ENCODE measurements around the gene TUG1.

TUG1 gene

GRCh38 chr22:30948930-30949342 lies 20.1 kb upstream of the TUG1 start:
- no peak for DNase-seq

DNA sequence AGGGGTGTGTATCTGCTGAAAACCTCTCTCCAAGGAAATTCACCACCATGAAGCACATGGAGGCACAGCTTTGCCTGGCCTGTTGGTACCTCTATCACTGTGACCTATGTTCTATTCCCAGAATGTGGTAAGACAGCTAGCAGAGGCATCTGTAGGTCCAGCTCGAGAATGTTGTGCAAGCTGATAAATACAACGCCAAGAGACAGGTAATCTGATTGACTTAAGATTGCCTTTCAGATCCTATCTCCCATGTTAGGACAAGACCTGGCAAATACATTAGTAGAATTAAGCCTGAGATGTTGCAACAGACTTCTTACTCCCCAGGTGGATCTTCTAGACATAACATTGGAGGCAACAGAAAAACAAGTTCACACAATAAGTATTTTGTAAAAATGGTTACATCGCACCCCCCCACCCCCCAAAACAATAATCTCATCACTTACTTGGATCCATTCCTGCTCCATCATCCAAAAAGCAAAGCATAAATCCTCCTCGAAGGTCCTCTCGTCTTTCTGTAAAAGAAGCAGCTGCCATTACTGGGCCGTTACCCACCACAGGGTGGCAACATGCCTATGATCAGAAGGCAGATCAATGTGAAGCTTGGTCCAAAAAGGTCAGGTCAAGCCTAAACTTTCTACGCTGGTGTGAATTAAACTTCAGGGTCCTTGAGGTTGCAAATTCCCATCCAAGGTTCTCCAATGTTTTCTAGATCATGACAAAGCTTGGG lies 19.0 kb upstream of the TUG1 start:
- no peak for DNase-seq

GRCh38 chr22:30953206-30953605 lies 15.9 kb upstream of the TUG1 start:
- DNase-seq = no peak

DNA sequence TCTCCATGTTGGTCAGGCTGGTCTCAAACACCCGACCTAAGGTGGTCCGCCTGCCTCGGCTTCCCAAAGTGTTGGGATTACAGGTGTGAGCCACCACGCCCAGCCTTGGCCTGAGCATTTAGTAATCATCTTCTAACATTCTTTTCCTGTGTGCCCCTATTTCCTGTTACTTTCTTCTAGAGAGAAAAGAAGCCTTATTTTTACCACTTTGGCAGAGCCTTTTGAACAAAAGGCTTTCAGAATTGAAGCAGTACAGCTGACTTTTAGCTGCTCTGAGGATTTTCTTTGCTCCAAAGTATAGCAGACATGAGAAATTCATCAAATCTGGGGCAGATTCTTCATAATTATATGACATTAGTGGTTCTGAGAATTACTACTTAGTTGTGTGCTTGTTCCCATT lies 13.9 kb upstream of the TUG1 start:
- no peak for DNase-seq

- DNase-seq = no peak
Observed at GRCh38 chr22:30964858-30965257, 4.2 kb upstream of the TUG1 start.

DNA sequence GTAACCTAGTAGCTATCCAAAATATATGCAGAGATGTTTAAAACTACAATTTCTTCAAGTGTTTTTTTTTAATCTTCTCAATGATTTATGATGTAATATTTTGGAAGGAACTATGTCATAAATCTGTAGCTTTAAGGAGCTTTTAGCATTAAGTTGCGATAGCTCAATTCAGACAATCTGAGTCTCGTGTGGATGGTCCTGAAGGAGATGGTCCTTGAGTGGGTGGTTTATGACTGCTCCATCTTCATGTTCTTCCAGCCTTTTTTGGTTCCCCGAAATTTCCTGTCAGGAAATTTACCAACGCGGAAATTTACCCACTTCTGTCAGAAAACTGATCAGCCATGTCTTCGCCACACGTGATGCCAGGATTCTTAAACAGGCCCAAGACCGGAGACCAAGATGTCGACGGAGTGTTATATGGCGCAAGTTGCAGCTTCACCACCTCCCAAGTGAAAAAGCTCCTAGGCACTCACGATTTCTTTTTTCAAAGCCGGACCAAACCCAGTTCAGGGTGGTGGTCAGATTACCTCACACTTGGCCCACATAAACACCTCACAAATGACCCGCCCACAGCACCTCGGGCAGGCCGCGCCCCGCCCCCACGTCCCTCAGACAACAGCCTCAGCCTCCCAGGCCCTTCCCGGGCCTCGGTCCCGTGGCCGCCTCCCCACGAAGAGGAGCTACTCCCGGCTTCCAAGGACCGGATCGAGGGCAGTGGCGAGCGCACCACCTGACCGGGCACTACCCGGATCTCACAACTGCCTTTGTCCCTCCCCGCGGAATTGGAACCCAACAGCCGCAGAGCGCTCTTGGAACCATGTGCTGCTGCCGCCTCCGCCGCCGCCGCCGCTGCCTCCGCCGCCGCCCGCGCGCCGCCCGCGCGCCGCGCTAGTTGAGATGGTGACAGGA lies 796 bp upstream of the TUG1 start, which contains the start of gene MORC2:
TSS of gene MORC2 (minus strand) at position 760 of the 909 bp plus-strand sequence. CDS start 885 bp downstream, outside the sequence.
- peak; percentile 57 for DNase-seq

DNA sequence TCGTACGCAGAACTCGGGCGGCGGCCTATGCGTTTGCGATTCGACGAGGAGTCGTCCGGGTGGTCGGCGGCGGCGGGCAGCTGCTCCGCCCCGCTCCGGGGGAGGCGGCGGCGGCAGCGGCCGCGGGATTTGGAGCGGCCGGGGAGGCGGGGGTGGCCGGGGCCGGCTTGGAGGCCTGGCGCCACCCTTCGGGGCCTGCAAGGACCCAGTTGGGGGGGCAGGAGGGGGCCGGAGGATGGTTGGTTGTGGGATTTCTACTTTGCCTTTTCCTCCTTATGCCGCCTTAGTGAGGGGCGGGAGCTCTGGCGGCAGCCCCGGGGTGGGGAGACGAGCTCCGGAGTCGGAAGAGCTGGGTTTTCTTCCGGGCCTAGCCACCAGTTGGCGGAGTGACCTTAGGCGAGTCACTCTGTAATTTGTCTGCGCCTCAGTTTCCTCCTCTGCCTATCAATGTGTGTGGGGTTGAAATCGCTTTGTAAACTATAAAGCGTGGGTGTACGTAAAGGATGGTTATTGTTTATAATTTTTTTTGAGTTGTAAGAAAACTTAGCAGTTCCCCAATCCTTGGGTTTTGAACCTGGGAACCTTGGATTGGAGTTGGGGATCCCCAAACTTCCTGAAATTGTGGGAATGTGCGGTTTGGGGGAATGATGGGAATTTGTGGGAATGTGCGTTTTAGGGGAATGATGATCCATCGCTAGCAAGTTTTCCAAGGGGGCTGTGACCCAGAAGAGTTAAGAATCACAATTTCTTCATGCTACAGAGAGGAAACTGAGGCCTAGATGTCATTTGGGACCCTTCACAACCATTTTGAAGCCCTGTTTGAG lies 679 bp downstream of the TUG1 start:
- peak; percentile 50 for DNase-seq

DNA sequence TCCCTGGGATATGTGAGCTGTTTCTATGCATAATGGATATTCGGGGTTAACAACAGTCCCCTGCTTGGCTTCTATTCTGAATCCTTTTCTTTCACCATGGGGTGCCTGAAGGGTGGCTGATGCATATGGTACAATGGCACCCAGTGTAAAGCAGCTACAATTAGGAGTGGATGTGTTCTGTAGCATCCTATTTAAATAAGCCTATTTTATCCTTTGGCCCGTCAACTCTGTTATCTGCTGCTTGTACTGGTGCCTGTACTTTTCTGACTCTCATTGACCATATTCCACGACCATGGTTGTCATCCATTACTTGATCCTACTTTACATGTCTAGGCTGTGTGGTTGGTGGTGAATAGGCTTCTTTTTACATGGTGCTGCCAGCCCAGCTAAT lies 1.3 kb downstream of the TUG1 start:
- DNase-seq = no peak

DNA sequence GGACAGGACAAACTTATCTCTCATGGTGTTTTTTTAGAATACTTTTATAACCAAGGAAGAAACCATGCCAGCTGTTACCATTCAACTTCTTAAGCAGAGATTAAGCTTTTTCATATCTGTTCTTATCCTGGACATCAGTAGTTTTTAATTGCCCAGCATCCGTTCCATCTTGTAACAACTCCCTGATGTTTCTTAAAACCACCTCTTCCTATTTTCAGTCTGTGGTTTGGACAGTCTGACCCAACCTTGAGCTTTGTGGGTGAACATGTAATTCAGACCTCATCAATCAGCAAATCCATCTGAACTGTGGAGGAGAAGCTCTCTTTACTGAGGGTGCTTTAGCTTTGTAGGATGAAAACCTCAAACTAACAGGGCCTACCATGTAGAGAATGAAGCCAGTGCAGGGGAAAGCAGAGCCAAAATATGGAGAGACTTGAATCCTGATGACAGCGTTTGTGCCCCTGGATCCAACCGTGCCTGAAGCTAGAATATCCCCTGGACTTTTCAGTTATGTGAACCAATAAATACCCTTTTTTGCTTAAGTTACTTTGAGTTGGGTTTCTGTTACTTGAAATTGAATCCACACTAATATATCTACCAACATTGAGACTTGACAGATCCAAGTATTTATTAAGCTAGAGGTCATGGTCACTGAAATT lies 9.4 kb downstream of the TUG1 start:
- no peak for DNase-seq

DNA sequence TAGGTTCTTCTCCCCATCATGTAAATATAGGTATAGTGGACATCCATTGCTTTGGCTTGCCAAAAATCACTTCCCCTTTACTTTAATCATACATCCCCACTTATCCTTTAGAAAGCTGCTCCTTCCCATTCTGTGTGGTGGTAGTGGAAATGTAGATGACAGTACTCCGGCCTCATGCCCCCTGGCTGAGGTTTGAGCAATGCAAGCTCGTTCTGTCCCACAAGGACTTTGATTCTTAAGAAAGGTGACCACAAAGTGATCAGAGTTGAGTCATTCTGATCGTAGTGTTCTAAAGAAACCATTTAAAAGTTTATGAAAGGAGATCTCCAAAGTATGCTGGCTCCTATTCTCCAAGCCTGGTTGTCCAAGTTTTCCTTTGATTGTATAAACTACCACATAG lies 10.9 kb downstream of the TUG1 start:
- DNase-seq = no peak

- no peak for DNase-seq
Observed at GRCh38 chr22:30982512-30982911, 13.4 kb downstream of the TUG1 start.

- DNase-seq = no peak
Observed at GRCh38 chr22:30984317-30984716, 15.3 kb downstream of the TUG1 start.

DNA sequence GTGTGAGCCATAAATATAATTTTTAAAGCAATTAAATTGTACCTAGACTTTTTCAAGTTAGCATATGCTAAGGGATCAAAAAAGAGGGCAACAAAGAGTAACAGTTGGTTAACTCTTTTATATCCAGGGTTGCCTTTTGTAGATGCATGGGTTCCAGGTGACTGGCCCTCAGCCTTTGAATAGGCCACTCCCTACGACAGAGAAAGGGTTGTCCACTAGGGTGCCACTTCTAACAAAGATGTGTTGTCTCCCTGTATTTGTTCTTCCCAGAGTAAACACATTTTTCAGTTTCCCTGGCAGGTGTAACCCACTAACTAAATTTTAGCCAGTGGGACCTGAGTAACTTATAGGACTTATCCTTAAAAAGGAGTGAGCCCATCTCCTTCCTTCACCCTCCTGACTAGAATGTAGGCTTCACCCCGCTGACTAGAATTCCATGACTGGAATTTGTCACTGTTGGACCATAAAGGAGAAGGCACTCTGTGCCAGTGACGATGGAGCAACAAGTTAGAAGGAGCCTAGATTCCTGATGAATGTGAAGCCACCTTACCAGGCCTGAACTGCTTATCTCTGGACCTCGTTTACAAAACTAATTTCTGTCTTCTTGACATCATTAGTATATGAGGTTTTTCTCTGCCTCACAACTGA lies 16.6 kb downstream of the TUG1 start:
- DNase-seq = peak; percentile 57

- no peak for DNase-seq
Observed at GRCh38 chr22:30989474-30989873, 20.4 kb downstream of the TUG1 start.

- DNase-seq = no peak
Observed at GRCh38 chr22:30990690-30991089, 21.6 kb downstream of the TUG1 start.

GRCh38 chr22:30992565-30992964 lies 23.5 kb downstream of the TUG1 start:
- no peak for DNase-seq

GRCh38 chr22:30994960-30995359 lies 25.9 kb downstream of the TUG1 start:
- DNase-seq = no peak

GRCh38 chr22:30996462-30996861 lies 27.4 kb downstream of the TUG1 start:
- DNase-seq = no peak

DNA sequence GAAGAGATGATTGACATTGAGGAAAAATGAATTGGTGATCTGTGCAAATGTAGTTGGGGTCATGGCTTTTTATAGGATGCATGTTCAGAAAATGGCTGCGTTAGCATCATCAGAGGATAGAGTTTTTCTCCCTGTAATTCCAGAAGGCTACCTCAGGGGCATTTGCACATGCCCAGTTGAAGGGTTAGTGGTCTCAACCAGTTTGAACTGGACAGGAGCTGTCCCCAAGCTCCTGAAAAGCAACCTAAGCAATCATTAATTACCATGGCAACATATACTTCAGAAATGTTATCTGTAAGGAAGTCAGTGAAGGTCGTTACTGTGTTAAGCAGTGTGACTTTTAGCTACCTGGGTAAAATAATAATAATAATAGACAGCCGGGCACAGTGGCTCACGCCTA lies 29.3 kb downstream of the TUG1 start:
- DNase-seq = no peak

- DNase-seq = no peak
Observed at GRCh38 chr22:31001124-31001770, 32.2 kb downstream of the TUG1 start.

GRCh38 chr22:31005535-31005934 lies 36.5 kb downstream of the TUG1 start:
- no peak for DNase-seq
